Right lobe of liver (tissue), 6 donors: Measurements from ENCODE around the gene ADGRV1. TPM values are rescaled to one million over a fixed set of nuclear protein-coding genes. Genes with fewer than 3 reads are reported as not detected.

ENCODE experiments used
- ATAC-seq, 4 donors: fragments of 200-7000 bp; cut with Tn5 transposase; one replicate each; pipeline ENCODE4 v1.9.1; 2020; ENCODE audit warnings: mild to moderate bottlenecking in 4 of 4, moderate library complexity in 4 of 4
- DNase-seq, 3 donors: peaks; one replicate each; pipeline ENCODE4 v3.0.0-alpha.2; 2020
- H3K27ac ChIP-seq, 3 donors: fragments of 200-600 bp; one replicate each; pipeline ENCODE4 v1.8.0; 2022
- H3K27me3 ChIP-seq, 2 donors: fragments of 200-600 bp; one replicate each; pipeline ENCODE4 v1.8.0; 2022
- H3K36me3 ChIP-seq, 4 donors: fragments of 200-600 bp; sonication (generic) in 1 of 4; one replicate each; pipeline versions ENCODE4 v1.5.1 to v1.8.0; 2017 to 2022; ENCODE audit warnings: control low read depth in 1 of 4
- H3K4me1 ChIP-seq, 4 donors: fragments of 200-600 bp; sonication (generic) in 1 of 4; one replicate each; pipeline versions ENCODE4 v1.5.1 to v1.8.0; 2017 to 2022; ENCODE audit warnings: control low read depth in 1 of 4
- H3K4me3 ChIP-seq, 3 donors: fragments of 200-600 bp; one replicate each; pipeline ENCODE4 v1.8.0; 2022
- H3K9me3 ChIP-seq, 4 donors: fragments of 200-600 bp; sonication (generic) in 1 of 4; one replicate each; pipeline versions ENCODE4 v1.5.1 to v1.8.0; 2017 to 2022; ENCODE audit warnings: control low read depth in 1 of 4
- POLR2A ChIP-seq: fragments of 450-650 bp; IDR thresholded peaks from one replicate; pipeline ENCODE4 v1.6.1; 2017; ENCODE audit warnings: antibody characterized with exemption, mild to moderate bottlenecking
- WGBS: methylation state at CpG from one replicate; pipeline ENCODE4 v1.1.6; 2018; ENCODE audit warnings: low coverage, low lambda C conversion rate; ENCODE audit not compliant: insufficient coverage; ENCODE audit errors: missing lambda C conversion rate; 5-methylcytosine and 5-hydroxymethylcytosine counted together
- intact Hi-C, 2 donors: fragments of 100-400 bp; cut with DNase I; formaldehyde crosslinking; loops; one replicate each; pipeline versions ENCODE4 v1.11.2 to v1.14.1; 2022
- total RNA-seq, 6 experiments: library from RNA; depleted of rRNA in 2 of 6; stranded (reverse); fragments of >200 nt in 2 of 6; fragmentation: NEBNext Ultra II Directional in 3 of 6; extraction: Animal tissue kit (Norgen Biotek cat#: 25700) in 3 of 6; gene quantifications; one replicate each; pipeline versions ENCODE4 v1.1.0 to v1.2.4, GENCODE V29; 2016 to 2023
- TF ChIP-seq, protein P1 (sequence below), 4 donors: fragments of 200-600 bp in 3 of 4; fragments of 450-650 bp in 1 of 4; IDR thresholded peaks; one replicate each; pipeline versions ENCODE4 v1.5.1 to v1.8.0; 2016 to 2022; ENCODE audit warnings: antibody characterized with exemption in 4 of 4, mild to moderate bottlenecking in 2 of 4
- donor health status: DM: no; HTN: yes; CAD: no.
- donor health status: DM: no; HTN: no; CAD: no.
- donor health status: DM: no; HTN: no; CAD: no.
- donor health status: DM: no; HTN: yes; CAD: no.
- donor health status: DM: no; HTN: yes; CAD: no.

ADGRV1 gene
- total RNA-seq, 6 experiments from 2014 or later = 4.5 to 15.9 (median 7.4) TPM

DNA sequence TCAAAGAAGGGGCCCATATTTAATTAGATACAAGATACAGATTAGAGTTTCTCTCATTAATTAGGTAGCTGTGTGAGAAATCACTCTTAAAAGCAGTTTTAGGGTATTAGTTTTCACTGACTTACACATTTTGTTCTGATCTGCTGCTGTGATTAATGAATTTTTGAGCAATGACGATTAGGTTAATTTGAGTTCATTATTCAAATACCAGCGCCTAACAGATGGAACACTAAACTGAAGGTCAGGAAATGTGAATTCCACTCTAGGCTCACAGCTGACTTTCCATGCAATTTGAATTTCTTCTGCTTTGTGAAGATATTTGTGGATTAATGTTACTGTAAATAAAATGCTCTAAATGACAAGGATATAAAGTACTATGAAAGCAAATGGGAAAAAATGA is 380.6 kb downstream of the ADGRV1 start:
- DNase-seq (no peak), ATAC-seq (peak in 1 of 4 donors; percentile 70)
- 41% methylated on average over 2 of the region's 2 CpGs for WGBS
- Histone ChIP-seq H3K4me1 (peaks cover 0 to 4% (median 0%) of the 10 kb centered on the region in 4 donors), H3K36me3 (no peaks in the 10 kb centered on the region), H3K27me3 (no peaks in the 10 kb centered on the region), H3K9me3 (no peaks in the 10 kb centered on the region), H3K27ac (no peak overlapping the region), H3K4me3 (no peak overlapping the region)
- TF ChIP-seq, protein P1, sequence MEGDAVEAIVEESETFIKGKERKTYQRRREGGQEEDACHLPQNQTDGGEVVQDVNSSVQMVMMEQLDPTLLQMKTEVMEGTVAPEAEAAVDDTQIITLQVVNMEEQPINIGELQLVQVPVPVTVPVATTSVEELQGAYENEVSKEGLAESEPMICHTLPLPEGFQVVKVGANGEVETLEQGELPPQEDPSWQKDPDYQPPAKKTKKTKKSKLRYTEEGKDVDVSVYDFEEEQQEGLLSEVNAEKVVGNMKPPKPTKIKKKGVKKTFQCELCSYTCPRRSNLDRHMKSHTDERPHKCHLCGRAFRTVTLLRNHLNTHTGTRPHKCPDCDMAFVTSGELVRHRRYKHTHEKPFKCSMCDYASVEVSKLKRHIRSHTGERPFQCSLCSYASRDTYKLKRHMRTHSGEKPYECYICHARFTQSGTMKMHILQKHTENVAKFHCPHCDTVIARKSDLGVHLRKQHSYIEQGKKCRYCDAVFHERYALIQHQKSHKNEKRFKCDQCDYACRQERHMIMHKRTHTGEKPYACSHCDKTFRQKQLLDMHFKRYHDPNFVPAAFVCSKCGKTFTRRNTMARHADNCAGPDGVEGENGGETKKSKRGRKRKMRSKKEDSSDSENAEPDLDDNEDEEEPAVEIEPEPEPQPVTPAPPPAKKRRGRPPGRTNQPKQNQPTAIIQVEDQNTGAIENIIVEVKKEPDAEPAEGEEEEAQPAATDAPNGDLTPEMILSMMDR (IDR thresholded peaks at IDR 0.05) = no peak
- no peak for TF ChIP-seq POLR2A
- intact Hi-C loops = loop anchor here in 1 of 2 donors (10.0 kb wide), 1 partner anchor 156 kb away; no protein-coding TSS in a partner anchor

DNA sequence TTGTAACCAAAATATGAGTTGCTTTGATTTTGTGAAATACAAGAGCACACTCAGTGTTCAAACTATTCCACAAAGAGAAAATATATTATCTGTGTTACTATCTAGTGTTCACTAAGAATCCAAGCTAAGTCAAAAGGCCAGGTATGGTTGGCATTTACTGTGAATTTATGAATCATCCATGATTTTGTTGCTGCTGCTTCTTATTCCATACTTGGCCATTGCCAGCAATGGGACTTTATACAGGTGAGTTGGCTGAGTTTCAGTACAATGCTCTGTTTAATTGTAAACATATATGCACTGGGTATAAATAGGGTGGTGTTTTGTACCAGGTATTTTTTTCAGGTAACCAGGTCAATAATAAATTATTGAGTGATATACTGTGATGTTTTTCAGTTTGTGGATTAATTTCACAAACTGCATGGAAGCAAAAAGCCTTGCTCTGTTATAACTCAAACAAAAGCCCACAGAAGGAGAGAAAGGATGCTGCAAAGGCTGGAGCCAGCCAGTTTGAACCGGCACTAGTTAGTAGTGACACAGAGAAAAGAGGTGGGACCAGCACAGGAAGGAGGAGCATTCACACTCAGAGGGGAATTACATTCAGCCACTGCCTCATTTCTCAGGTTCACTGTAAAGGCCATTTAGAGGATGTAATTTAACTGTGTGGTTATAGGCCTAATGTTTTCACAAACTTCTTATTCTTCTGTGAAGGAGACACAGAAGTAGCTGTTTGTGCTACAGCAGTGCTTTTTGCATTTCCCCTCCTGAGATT is 381.8 kb downstream of the ADGRV1 start:
- Histone ChIP-seq H3K36me3 (no peaks in the 10 kb centered on the region), H3K4me1 (peaks cover 0 to 4% (median 0%) of the 10 kb centered on the region in 4 donors), H3K4me3 (no peak overlapping the region), H3K27me3 (no peaks in the 10 kb centered on the region), H3K9me3 (no peaks in the 10 kb centered on the region), H3K27ac (no peak overlapping the region)
- ATAC-seq (peak in 3 of 4 donors; percentile 49 to 85 (median 51)), DNase-seq (peak in 1 of 3 donors; percentile 19)
- WGBS = 44% methylated on average over 1 of the region's 1 CpG
- TF ChIP-seq POLR2A = no peak
- TF ChIP-seq, protein P1 (IDR thresholded peaks at IDR 0.05) = no peak
- intact Hi-C loops = no loop called here

DNA sequence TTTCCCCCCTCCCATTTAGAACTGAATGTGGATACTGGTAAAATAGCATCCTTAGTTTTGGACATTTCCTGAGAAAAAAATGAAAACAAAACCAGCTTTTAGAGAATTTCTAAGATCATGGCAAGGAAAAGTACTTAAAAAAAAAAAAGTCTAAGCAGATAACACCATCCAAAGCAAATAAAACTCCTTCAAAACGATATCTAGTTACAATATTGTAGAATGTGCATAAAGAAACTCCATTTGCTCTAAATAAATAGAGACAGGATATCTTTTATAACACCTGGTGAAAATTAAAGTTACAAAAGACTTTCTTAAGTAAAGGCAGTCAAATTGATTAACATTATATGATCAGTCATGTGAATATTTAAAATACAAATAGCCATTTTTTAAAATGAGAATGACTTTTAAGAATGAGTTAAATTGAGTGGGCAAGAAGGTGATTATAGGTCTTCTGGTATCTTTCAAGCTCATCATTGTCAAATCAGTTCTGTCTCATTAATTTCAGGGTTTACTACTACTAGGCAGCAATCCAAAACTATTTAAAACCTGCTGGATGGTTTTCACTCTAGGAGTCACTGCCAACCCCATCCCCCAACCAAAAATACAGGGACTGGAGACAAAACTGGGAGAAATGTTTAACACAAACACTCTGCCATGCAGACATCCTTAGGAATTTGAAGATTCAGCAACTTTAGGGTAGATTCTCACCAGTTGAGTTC is 382.6 kb downstream of the ADGRV1 start:
- intact Hi-C loops = no loop called here
- Histone ChIP-seq H3K4me1 (peaks cover 0 to 4% (median 0%) of the 10 kb centered on the region in 4 donors), H3K27ac (no peak overlapping the region), H3K27me3 (no peaks in the 10 kb centered on the region), H3K4me3 (no peak overlapping the region), H3K36me3 (no peaks in the 10 kb centered on the region), H3K9me3 (no peaks in the 10 kb centered on the region)
- no peak for TF ChIP-seq POLR2A
- TF ChIP-seq, protein P1 (IDR thresholded peaks at IDR 0.05) = no peak
- 63% methylated on average over 1 of the region's 1 CpG for WGBS
- ATAC-seq (no peak), DNase-seq (no peak)

DNA sequence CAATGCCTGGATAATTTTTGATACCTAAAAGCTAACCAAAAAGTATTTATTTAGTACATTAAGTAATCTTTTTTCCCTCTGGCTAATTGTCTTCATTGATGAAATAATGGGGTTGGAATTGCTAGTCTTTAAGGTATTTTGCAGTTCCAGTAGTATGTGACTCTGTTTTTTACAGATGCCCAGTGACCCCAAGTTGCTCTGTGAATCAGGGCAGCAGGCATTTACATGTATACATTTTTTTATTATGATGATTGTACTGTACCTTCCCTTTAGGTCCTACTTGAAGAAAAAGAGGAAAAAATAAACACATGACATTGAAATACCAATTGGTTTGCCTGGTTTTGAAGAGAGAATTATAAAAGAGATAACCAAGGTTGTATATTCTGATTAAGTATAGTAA is 385.5 kb downstream of the ADGRV1 start:
- Histone ChIP-seq H3K36me3 (no peaks in the 10 kb centered on the region), H3K9me3 (no peaks in the 10 kb centered on the region), H3K4me1 (peaks cover 0 to under 1% (median 0%) of the 10 kb centered on the region in 4 donors), H3K27me3 (no peaks in the 10 kb centered on the region), H3K27ac (no peak overlapping the region), H3K4me3 (no peak overlapping the region)
- TF ChIP-seq, protein P1 (IDR thresholded peaks at IDR 0.05) = no peak
- TF ChIP-seq POLR2A = no peak
- ATAC-seq (no peak), DNase-seq (no peak)
- intact Hi-C loops = no loop called here
